Fibroblast of the aortic adventitia (primary cell): ENCODE results near the gene TNPO2. TPM values are rescaled to one million over a fixed set of nuclear protein-coding genes. Genes with fewer than 3 reads are reported as not detected.
"Not testable (repeated sequence)": the region's sequence is repeated elsewhere in the genome, so short reads cannot be mapped to it uniquely, and the experiment has no call there.

ENCODE experiments used
- DNase-seq: peaks from one replicate; pipeline ENCODE4 v3.0.0-alpha.2; 2010; ENCODE audit warnings: low read depth
- H3K4me3 ChIP-seq: 2 replicates; pipeline ENCODE4 v1.5.1; 2011; ENCODE audit warnings: low read depth, mild to moderate bottlenecking, control low read depth, low read length, moderate library complexity
- total RNA-seq: library from RNA; depleted of rRNA; stranded (reverse); fragments of >200 nt; gene quantifications from 2 replicates; pipeline ENCODE4 v1.2.3, GENCODE V29; 2012; ENCODE audit warnings: low replicate concordance
- TF ChIP-seq, protein P1 (sequence below): IDR thresholded peaks from 2 replicates; pipeline ENCODE4 v1.5.1; 2011; ENCODE audit warnings: mild to moderate bottlenecking, low read length, control low read depth, inconsistent platforms; ENCODE audit not compliant: insufficient read depth

The TNPO2 gene
- total RNA-seq, 1 donor: 57.3 TPM

DNA sequence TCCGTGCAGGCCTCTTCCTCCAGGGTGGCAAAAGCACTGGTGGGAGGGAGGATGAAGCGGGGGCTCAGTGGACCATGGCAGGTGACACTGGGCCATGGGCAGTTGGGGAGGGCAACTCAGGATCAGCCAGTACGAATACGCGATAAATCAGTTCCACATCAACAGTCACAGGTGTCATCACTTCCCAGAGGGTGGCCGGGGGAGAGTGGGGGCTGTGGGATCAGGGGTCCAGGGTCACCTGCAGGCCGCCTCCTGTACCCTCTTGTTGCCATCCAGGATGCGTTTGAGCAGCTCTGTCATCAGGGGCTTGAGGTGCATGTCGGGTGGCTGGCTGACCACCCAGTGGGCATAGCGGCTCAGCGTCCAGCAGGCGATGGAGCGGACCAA lies 17.4 kb downstream of the TNPO2 start:
- no peak for DNase-seq
- TF ChIP-seq, protein P1, sequence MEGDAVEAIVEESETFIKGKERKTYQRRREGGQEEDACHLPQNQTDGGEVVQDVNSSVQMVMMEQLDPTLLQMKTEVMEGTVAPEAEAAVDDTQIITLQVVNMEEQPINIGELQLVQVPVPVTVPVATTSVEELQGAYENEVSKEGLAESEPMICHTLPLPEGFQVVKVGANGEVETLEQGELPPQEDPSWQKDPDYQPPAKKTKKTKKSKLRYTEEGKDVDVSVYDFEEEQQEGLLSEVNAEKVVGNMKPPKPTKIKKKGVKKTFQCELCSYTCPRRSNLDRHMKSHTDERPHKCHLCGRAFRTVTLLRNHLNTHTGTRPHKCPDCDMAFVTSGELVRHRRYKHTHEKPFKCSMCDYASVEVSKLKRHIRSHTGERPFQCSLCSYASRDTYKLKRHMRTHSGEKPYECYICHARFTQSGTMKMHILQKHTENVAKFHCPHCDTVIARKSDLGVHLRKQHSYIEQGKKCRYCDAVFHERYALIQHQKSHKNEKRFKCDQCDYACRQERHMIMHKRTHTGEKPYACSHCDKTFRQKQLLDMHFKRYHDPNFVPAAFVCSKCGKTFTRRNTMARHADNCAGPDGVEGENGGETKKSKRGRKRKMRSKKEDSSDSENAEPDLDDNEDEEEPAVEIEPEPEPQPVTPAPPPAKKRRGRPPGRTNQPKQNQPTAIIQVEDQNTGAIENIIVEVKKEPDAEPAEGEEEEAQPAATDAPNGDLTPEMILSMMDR: no peak
- no peak overlapping the region for H3K4me3 ChIP-seq

DNA sequence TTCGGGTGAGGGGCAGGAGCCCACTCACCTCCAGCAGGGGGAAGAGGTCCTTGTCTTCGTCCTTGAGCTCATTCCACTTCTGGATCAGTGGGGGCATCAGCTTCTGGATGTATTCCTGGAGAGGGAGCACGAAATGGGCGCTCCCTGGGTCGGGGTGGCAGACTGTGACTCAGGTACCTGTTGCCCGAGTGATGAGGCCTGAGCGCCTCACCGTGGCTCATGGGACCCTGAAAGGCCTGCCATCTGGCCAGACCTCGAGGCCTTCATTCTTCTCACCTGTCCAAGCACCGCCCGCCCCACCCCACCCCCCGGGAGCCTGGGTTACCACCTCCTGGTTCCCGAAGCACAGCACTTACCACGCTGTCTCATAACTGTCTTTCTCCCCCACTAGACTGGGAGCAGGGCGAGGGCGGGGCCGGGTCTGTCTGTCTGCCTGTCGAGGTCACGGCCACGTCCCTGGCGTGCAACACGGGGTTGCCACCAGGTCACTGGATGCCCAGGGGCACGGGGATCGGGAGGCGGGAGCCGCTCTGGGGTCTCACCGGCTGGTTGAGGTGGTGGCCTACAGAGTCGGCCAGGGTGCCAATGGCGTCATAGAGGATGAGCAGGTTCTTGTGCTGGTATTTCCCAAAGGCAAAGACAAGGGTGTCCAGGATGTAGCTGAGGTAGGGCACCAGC lies 17.9 kb downstream of the TNPO2 start:
- no peak overlapping the region for H3K4me3 ChIP-seq
- TF ChIP-seq, protein P1: no peak
- no peak for DNase-seq

DNA sequence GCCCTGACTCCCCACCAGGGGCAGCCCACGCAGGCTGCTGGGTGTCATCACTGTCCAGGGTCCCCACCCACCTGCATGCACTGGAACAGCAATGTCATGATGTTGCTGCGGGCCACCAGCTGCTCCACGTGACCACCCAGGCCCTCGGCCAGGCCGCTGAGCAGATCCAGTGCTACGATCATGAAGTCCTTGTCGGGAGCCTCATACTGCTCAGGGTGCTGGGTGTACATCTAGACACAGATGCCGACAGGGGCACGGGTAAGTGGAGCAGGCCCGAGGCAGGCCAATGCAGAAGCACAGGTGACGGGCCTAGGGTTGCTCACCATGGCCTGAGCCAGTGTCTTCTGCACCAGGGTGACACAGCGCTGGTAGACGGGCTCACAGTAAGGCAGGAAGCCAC lies 18.6 kb downstream of the TNPO2 start:
- TF ChIP-seq, protein P1: no peak
- DNase-seq: no peak
- no peak overlapping the region for H3K4me3 ChIP-seq

DNA sequence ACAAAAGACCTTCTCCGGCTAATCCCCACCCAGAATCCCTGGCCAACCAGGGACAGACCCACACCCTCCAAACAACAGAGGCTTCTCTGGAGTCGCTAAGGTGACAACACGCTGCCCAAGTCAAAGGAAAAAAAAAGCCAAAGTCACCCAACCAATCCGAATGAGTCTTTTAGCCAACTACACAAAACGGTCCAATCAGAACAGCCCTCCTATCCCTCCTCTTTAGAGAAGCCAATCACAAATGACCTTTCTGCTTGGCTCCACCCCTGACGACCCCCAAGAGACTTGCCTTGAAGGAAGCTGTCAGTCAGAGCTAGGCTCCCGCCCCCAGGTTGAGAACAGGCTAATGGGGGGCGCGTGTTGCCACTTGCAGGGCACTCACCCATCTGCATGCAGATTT lies 20.7 kb downstream of the TNPO2 start:
- TF ChIP-seq, protein P1: no peak
- no peak overlapping the region for H3K4me3 ChIP-seq
- DNase-seq: peak; percentile 46

DNA sequence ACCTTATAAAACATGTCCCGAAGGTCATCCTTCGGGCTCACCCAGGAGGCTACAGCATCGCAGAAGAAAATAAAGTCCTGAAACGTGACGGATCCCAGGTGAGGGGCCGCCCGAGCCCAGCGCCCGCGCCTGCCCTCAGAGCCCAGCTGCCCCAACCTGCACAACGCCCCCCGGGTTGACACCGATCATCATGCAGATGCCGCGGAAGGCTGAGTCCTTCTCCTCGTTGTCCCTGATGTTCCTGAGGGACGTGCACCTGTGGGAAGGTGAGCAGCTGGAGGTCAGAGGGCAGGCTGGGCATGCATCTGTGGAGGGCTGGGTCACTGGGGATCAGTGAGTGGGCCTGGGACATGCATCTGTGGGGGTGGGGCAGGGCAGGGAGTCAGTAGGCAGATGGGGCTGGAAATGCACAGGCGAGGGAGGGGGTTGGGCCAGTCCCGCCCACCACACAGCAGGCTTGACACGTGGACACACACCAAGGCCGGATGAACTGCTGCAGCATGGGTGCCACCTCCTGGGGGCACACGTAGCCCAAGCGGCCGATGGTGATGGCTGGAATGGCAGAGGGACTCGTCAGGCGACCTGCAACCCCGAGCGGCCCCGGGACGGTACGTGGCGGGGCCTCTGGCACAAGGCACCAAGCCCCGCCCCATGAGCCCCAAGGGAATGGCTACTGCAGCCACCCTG lies 22.0 kb downstream of the TNPO2 start:
- no peak overlapping the region for H3K4me3 ChIP-seq
- TF ChIP-seq, protein P1: no peak
- no peak for DNase-seq

DNA sequence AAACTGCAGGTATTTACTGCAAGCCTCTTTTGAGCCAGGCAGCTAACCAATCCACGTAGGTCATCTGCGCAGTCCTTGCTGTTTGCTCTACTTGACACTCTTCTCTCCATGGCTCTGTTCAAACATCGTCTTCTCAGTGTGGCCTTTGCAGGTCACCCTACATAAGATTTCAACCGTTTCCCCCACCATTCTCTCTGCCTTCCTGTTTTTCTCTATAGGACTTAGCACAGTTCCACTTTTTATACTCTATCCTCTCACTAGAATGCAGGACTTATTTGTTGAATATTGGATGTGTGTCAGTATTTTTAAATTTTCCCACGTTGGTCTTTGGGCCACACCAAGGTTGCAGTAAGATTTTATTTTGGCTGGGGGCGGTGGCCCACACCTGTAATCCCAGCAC lies 25.6 kb downstream of the TNPO2 start:
- DNase-seq: no peak
- TF ChIP-seq, protein P1: no peak

DNA sequence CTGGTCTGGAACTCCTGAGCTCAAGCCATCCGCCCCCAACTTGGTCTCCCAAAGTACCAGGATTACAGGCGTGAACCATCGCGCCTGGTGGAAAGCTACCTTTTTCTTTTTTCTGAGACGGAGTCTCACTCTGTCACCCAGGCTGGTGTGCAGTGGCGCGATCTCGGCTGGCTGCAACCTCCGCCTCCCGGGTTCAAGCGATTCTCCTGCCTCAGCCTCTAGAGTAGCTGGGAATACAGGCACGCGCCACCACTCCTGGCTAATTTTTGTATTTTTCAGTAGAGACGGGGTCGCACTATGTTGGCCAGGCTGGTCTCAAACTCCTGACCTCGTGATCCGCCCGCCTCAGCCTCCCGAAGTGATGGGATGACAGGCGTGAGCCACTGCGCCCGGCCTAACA lies 26.3 kb downstream of the TNPO2 start:
- not testable (repeated sequence) for DNase-seq, H3K4me3 ChIP-seq

More for the DNA sequence above, 25.6 kb downstream of the TNPO2 start:
- H3K4me3 ChIP-seq: no peak overlapping the region
